ENCODE measurements around the gene EIF2A. TPM values are rescaled to one million over a fixed set of nuclear protein-coding genes. Genes with fewer than 3 reads are reported as not detected.

The EIF2A gene
- total RNA-seq, 6 donors from 2014 or later, result 40.1 to 202 (median 78.0) TPM

DNA sequence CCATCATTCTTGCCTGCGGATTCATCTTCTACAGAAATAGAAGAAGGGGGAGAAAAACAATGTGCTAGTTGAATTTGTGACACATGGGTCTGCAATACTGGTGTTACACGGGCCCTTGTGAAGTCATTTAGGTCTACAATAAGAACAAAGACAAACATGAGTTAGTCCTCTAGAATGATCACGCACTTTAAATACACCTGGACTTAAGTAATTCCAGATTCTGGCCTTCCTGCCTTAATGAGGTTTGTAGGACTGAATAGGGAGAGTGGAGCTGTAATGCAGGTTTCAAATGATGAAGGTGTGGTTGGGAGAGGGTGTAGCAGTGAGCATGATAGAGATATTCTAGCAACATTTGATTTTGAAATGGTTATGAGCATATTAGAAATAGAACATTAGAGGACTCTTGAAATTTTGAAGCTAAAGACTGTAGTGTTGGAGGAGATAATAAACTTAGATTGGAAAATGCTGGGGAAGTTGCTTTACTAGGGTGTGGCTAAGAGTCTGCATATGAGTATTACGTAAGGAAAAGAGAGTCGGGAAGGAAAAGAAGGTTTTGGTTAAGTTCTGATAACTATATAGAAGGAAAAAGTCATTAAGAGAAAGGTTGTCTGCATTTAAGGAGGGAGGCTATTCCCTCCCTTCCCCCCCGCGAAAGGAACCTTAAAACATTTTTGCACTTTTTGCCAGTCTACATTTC lies 606 bp downstream of the EIF2A start:
- Histone ChIP-seq H3K9me3 (no peaks in the 10 kb centered on the region), H3K27ac (peak overlapping the region; percentile 98 to 99 (median 99)), H3K36me3 (peaks cover 0 to 29% (median 4%) of the 10 kb centered on the region in 4 donors), H3K4me3 (peak overlapping the region; percentile 58 to 89 (median 71)), H3K4me1 (peaks cover 24 to 47% (median 36%) of the 10 kb centered on the region in 4 donors), H3K27me3 (no peaks in the 10 kb centered on the region)
- TF ChIP-seq, protein P1, sequence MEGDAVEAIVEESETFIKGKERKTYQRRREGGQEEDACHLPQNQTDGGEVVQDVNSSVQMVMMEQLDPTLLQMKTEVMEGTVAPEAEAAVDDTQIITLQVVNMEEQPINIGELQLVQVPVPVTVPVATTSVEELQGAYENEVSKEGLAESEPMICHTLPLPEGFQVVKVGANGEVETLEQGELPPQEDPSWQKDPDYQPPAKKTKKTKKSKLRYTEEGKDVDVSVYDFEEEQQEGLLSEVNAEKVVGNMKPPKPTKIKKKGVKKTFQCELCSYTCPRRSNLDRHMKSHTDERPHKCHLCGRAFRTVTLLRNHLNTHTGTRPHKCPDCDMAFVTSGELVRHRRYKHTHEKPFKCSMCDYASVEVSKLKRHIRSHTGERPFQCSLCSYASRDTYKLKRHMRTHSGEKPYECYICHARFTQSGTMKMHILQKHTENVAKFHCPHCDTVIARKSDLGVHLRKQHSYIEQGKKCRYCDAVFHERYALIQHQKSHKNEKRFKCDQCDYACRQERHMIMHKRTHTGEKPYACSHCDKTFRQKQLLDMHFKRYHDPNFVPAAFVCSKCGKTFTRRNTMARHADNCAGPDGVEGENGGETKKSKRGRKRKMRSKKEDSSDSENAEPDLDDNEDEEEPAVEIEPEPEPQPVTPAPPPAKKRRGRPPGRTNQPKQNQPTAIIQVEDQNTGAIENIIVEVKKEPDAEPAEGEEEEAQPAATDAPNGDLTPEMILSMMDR (IDR thresholded peaks at IDR 0.05), result no peak
- no peak for TF ChIP-seq EP300 (IDR thresholded peaks at IDR 0.05)
- no peak for TF ChIP-seq POLR2AphosphoS5 (IDR thresholded peaks at IDR 0.05)
- no peak for TF ChIP-seq POLR2A (IDR thresholded peaks at IDR 0.05)
- DNase-seq (no peak), ATAC-seq (ENCODE audit: low FRiP score in 2 of 2) (no peak)
- WGBS, 2 donors, result 21 to 26% methylated on average over 7 of the region's 7 CpGs

DNA sequence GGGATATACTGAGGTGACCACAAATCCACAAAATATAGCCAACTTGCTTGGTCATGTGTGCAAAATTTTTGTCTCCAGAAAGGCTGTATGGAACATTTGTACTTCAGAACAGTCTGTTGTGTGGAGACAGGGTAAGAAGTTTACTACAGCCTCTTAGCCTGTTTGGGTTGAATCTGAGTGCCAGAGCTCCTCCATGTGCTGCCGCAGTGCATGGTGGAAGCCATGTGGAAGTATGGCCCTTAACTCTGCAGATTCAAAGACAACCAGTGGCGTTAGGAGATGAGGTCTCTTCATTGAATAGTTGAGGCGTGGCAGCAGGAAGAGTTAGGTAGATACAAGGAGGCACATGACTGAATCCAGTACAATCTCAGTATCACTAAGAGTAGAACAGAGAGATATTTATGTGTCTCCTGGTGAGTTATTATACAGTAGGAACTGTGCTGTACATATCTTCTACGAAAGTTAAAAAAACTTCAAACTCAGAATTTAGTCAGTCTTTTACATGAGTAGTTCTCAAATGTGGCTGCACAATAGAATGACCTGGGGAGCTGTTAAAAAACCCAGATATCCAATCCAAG lies 9.4 kb downstream of the EIF2A start:
- peaks cover 0 to 57% (median 17%) of the 10 kb centered on the region in 4 donors for H3K36me3 ChIP-seq
- WGBS, 2 donors, result 88% methylated on average over 4 of the region's 4 CpGs
- no peaks in the 10 kb centered on the region for H3K27me3 ChIP-seq
- no peak overlapping the region for H3K4me3 ChIP-seq
- no peak overlapping the region for H3K27ac ChIP-seq
- ATAC-seq (ENCODE audit: low FRiP score in 2 of 2) (no peak), DNase-seq (no peak)
- TF ChIP-seq POLR2AphosphoS5 (IDR thresholded peaks at IDR 0.05), result no peak
- TF ChIP-seq POLR2A (IDR thresholded peaks at IDR 0.05), result no peak
- TF ChIP-seq, protein P1 (IDR thresholded peaks at IDR 0.05), result no peak
- TF ChIP-seq EP300 (IDR thresholded peaks at IDR 0.05), result no peak
- peaks cover 0 to 13% (median 7%) of the 10 kb centered on the region in 4 donors for H3K4me1 ChIP-seq
- H3K9me3 ChIP-seq, result no peaks in the 10 kb centered on the region

DNA sequence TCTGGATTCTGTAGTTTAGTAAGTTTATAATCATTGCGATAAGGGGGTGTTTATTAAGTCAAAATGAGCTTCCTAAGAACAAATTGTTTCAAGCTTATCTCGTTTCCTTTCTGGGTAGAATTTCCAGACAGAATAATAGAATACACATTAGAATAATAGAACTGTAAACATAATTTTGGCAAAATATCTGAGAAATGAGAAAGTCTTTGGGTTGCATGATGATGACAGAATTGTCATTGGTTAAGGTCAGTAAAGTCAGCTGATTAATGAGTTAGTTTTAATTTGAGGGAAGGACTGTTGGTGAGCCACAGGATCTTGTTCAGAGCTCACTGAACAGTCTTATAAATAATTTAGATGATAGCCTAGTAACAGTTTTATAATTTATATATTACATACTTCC lies 10.2 kb downstream of the EIF2A start:
- Histone ChIP-seq H3K9me3 (no peaks in the 10 kb centered on the region), H3K36me3 (peaks cover 0 to 59% (median 17%) of the 10 kb centered on the region in 4 donors), H3K27me3 (no peaks in the 10 kb centered on the region), H3K27ac (peak overlapping the region in 2 of 4 donors; percentile 40 to 61), H3K4me3 (no peak overlapping the region), H3K4me1 (peaks cover 0 to 13% (median 7%) of the 10 kb centered on the region in 4 donors)
- peak in 1 of 4 donors; percentile 49 for TF ChIP-seq EP300 (IDR thresholded peaks at IDR 0.05)
- no peak for TF ChIP-seq POLR2AphosphoS5 (IDR thresholded peaks at IDR 0.05)
- DNase-seq (no peak), ATAC-seq (ENCODE audit: low FRiP score in 2 of 2) (no peak)
- WGBS, 2 donors, result 60% methylated on average over 2 of the region's 2 CpGs

DNA sequence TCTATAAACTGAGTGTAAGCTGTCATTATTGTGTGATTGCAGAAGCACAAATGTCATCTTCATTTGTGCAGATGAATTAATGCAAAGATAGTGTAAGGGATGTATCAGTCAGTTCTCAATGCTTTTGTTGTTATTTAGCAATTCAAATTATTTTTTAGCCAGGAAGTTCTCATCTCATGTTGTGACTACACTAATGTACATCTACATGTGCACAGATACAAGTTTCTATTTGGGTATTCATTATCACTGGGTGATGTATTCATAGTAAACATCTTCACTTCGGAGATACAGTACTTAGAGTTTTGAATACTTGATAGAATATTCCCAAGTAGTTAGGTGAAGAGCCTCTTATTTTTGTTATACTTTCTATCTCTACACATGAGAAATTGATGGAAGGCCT lies 11.1 kb downstream of the EIF2A start:
- ATAC-seq (ENCODE audit: low FRiP score in 2 of 2), result no peak
- no peaks in the 10 kb centered on the region for H3K27me3 ChIP-seq
- peaks cover 0 to 13% (median 7%) of the 10 kb centered on the region in 4 donors for H3K4me1 ChIP-seq
- H3K36me3 ChIP-seq, result peaks cover 0 to 54% (median 17%) of the 10 kb centered on the region in 4 donors
- H3K27ac ChIP-seq, result no peak overlapping the region
- WGBS, 2 donors, result 60 to 73% methylated on average over 1 of the region's 1 CpG
- no peak overlapping the region for H3K4me3 ChIP-seq
- no peak for TF ChIP-seq POLR2AphosphoS5 (IDR thresholded peaks at IDR 0.05)
- TF ChIP-seq, protein P1 (IDR thresholded peaks at IDR 0.05), result no peak
- no peak for TF ChIP-seq POLR2A (IDR thresholded peaks at IDR 0.05)
- no peak for TF ChIP-seq EP300 (IDR thresholded peaks at IDR 0.05)
- no peak for DNase-seq
- H3K9me3 ChIP-seq, result no peaks in the 10 kb centered on the region

DNA sequence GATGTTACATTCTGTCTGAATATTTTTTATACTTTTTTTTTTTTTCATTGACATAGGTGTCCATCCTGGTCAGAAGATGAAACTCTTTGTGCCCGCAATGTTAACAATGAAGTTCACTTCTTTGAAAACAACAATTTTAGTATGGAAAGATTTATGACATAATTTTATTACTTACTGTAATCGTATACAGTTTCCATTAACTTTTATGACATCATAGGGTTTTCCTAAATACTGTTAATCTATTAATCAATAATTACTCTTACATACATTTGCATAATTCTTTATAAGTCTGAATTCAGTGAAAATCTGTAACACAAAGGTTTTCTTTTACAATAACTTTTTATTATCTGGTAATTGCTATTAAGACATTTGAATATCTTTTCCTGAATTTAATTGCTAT lies 17.7 kb downstream of the EIF2A start:
- Histone ChIP-seq H3K27me3 (no peaks in the 10 kb centered on the region), H3K27ac (no peak overlapping the region), H3K4me3 (no peak overlapping the region), H3K4me1 (peaks cover 0 to 4% (median 0%) of the 10 kb centered on the region in 4 donors), H3K9me3 (no peaks in the 10 kb centered on the region), H3K36me3 (peaks cover 3 to 72% (median 16%) of the 10 kb centered on the region in 4 donors)
- TF ChIP-seq POLR2A (IDR thresholded peaks at IDR 0.05), result no peak
- TF ChIP-seq EP300 (IDR thresholded peaks at IDR 0.05), result no peak
- TF ChIP-seq, protein P1 (IDR thresholded peaks at IDR 0.05), result no peak
- TF ChIP-seq POLR2AphosphoS5 (IDR thresholded peaks at IDR 0.05), result no peak
- WGBS, 2 donors, result 76 to 99% methylated on average over 2 of the region's 2 CpGs
- ATAC-seq (ENCODE audit: low FRiP score in 2 of 2) (no peak), DNase-seq (no peak)
